Thyroid gland (tissue), 4 donors: ENCODE measurements around the gene ANKRD52.

Experiments
- CTCF ChIP-seq, 6 experiments: fragments of 200-600 bp in 3 of 6; fragments of 450-650 bp in 3 of 6; sonication (generic) in 3 of 6; IDR thresholded peaks; one replicate each; pipeline ENCODE4 v1.5.1; 2016 to 2019; ENCODE audit warnings: antibody characterized with exemption in 6 of 6, mild to moderate bottlenecking in 2 of 6, inconsistent platforms in 1 of 6, moderate library complexity in 1 of 6
- POLR2A ChIP-seq, 2 donors: fragments of 450-650 bp; IDR thresholded peaks; one replicate each; pipeline ENCODE4 v1.6.1; 2017; ENCODE audit warnings: antibody characterized with exemption in 2 of 2, mild to moderate bottlenecking in 2 of 2, moderate library complexity in 1 of 2

- TF ChIP-seq CTCF (IDR thresholded peaks at IDR 0.05): no peak
- TF ChIP-seq POLR2A (IDR thresholded peaks at IDR 0.05): no peak
Observed at GRCh38 chr12:56282579-56282978, 24.4 kb upstream of the ANKRD52 start.
